ENCODE measurements around the gene IL1RAPL2.
"Not testable (repeated sequence)": the region's sequence is repeated elsewhere in the genome, so short reads cannot be mapped to it uniquely, and the experiment has no call there.

IL1RAPL2 gene

DNA sequence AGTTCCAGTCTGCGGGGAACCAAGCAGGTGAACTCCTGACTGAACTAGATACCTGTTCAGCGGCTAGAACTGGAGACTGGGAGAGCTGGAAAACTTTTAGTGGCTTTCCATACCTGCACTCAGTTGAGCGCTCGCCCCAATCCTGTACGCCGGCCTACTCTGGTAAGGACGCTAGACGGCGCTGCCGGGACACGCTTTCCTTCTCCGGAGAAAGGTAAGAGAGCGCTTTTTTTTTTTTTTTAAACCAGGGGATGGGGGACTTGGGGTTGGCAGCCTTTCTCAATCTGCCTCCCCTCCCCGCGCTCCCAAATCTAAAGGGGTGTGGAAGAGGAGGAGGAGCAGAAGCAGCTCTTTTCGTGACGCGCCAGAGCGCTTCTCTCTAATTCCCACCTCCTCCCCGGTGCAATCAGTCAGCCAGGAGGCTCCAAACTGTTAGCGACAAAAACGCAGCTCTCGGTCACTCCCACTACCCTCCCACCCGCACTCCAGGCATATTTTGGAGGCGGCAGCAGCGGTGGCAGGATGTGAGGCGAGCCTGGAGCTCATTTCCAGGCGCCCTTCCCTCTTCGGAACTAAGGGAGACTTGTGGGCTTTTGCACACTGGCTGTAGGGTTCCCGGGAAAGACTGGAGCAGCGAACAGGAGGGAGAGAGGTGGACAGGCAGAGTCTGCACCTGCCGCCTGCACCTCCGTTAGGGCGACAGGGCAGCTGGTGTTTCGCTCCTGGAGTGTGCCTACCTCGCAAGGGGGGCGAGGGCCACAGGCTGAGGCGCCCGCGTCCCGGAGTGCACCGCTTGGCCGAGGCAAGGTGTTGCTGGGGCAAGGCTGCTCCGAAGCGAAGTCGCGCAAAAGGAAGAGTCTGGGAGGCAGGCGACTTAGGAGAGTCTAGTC is at the start of gene IL1RAPL2:
IL1RAPL2 (plus strand) TSS at position 409 of the 890 bp plus-strand sequence.
- peak in 1 of 3 experiments; percentile 1 for DNase-seq (ENCODE audit: low read depth in 3 of 3)

DNA sequence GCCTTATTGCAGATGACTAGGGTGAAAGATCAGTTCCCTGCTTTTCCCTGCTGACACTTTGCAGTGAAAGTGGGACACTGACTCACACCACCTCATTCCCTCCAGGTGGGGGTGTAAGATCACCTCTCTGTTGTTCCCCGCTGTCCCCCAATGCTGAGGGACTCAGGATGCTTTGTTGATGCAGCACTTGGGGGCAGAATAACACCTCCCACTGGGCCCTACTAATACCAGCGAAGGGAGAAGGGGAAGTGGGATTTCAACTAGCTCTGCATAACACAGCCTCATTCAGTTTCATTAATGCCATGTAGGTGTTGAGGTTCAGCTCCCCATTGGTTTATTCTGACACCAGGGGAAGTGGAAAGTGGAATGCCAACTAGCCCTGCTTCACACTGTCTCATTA is 43.6 kb upstream of the IL1RAPL2 start:
- DNase-seq (ENCODE audit: low read depth in 3 of 3), result no peak

DNA sequence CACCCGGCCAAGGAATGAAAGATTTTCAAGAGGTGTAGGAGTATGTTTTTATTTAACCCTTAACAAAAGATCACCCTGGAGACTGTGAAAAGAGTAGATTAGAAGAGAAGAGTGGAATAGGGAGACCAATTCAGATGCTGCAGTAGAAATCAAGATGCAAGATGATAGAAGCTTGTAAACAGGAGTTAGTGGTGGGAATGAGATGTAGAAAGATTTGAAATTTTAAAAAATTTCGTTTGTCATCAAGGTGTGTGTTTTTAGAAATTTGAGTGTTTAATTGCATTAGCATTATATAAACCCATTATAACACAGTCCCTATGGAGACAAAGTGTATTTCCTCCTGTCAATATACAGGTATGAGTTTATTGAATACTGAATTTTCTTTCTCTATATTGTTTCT is 42.1 kb upstream of the IL1RAPL2 start:
- no peak for DNase-seq (ENCODE audit: low read depth in 3 of 3)

DNA sequence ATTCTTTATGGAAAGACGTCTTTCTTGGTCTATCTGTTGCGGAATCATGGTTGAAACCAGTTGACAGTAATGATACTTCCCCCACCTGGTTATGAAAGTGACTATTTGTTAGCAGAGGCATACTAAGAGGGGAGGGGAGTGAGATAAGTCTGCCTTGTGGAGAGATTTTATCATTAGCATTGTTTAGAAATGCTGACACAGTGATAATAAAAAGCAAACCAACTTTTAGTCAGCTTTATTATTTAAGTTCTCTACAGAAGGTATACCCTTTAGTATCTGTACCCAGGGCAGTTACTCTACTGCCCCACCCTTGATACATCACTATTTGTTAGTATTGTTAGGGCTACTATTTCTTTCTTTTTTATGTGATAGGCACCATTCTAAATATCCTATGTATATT is 26.9 kb upstream of the IL1RAPL2 start:
- DNase-seq (ENCODE audit: low read depth in 3 of 3), result no peak

- not testable (repeated sequence) for DNase-seq (ENCODE audit: low read depth in 3 of 3)
Measured at GRCh38 chrX:104542447-104542846, 23.6 kb upstream of the IL1RAPL2 start.

- DNase-seq (ENCODE audit: low read depth in 3 of 3), result no peak
Measured at GRCh38 chrX:104564335-104564734, 1.7 kb upstream of the IL1RAPL2 start.

DNA sequence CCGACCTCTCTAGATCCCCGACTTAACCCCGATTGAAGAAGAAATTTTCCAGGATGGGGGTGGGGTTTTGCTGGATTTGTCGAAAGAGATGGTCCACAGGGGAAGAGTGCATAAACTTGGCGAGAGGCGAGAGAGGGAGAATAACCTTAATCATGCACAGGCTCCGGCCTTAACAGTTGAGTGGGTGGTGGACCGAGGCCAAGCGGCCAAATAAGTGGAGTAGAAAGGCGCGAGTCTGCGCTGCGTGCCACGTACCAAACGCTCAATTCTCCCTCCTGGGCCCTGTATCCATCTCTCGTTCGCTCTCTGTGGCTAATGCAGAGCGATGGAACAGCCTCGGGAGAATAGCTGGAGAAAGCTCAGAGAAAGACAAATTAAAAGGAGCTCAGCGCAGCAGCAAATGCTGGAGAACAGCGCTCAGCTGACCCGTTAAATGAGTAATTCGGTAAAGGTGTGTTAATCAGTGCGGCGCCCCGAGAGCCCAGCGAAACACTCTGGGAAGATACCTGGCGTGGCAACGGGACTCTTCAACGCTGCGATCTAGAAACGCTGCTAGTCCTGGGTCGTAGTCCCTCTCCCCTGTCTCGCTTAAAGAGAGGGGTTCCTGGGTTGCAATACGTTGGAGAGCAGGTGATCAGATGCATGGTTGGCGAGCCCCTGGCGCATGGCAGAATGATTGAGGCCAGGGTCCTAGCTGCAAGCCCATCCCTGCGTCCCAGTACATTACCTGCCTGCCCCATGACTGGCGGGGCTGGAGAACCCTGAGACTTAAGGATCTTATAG is 887 bp upstream of the IL1RAPL2 start:
- no peak for DNase-seq (ENCODE audit: low read depth in 3 of 3)

- DNase-seq (ENCODE audit: low read depth in 3 of 3), result no peak
Measured at GRCh38 chrX:104566681-104567501, 892 bp downstream of the IL1RAPL2 start.

GRCh38 chrX:104567506-104567905 is 1.5 kb downstream of the IL1RAPL2 start:
- DNase-seq (ENCODE audit: low read depth in 3 of 3), result no peak

GRCh38 chrX:104568304-104568915 is 2.4 kb downstream of the IL1RAPL2 start:
- DNase-seq (ENCODE audit: low read depth in 3 of 3), result no peak

DNA sequence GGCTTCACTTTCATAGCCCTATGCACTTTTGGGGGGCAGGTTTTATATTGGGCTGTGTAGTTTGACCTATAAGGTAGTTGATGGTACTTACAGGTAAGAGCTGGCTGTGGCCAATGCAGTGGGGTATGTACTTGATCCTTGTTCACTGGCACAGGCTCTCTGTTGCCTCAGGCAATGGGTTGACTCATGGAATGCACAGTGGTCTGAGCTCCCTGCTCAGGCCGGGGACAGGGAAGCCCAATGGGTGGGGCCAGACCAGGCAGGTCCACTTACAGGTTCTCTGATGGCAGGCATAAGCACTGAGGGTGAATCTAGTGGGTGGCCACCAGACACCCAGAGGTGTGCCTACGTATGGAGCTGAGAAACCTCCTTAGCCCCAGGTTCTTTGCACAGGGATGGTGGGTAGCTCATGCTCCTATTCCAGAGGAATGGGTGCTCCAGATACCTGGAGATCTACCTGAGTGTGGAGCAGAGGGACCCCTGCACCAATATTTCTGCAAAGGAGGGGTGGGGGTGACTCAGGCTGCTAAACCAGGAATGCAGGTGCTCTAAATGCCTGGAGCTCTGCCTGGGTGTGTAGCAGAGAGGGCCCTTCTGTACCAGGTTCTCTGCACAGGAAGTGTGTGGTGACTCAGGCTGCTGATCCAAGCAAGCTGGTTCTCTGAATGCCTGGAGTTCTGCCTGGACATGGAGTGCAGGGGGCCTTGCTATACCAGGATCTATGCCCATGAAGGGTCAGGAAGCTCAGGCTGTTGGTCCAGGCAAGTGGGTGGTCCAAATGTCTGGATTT is 52.3 kb downstream of the IL1RAPL2 start:
- DNase-seq (ENCODE audit: low read depth in 3 of 3), result no peak

DNA sequence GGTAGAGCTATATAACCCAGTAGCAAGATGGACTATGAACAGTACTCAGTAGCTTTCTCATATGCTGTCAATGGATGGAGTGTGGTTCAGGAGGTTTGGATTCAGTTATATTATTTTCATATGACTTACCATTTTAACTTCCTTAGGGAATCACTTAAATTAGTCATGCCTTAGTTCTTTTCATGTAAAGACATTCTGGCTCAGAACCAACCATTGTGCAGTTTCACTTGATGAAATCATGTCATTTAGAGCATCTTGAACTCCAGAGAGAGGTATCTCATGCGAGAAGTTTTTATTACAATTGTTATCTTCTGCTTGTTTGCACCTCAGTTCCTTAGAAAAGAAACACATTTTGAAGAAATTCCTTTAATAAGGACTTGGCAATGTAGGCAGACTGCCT is 55.8 kb downstream of the IL1RAPL2 start:
- no peak for DNase-seq (ENCODE audit: low read depth in 3 of 3)

DNA sequence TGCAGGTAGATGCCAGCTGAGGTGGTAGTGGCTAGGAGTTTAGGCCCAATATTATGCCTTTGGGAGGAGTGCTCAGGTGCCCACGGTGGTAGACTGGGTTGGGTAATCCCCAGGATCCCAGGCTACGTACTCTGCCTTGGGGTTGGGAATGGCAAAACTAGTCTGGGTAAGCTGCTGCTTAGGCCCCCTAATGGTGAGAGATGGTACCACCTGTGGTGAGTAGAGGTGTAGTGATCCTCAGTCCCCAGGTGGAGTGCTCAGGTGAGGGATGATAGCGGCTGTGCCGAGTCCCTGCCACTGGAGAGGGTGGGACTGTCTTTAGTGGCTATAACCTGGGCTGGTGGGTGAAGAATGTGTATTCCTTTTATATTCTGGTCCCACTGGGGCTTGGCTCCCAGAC is 75.2 kb downstream of the IL1RAPL2 start:
- no peak for DNase-seq (ENCODE audit: low read depth in 3 of 3)

- DNase-seq (ENCODE audit: low read depth in 3 of 3), result no peak
Measured at GRCh38 chrX:104647084-104647483, 81.1 kb downstream of the IL1RAPL2 start.

- DNase-seq (ENCODE audit: low read depth in 3 of 3), result no peak
Measured at GRCh38 chrX:104659005-104659744, 93.2 kb downstream of the IL1RAPL2 start.

DNA sequence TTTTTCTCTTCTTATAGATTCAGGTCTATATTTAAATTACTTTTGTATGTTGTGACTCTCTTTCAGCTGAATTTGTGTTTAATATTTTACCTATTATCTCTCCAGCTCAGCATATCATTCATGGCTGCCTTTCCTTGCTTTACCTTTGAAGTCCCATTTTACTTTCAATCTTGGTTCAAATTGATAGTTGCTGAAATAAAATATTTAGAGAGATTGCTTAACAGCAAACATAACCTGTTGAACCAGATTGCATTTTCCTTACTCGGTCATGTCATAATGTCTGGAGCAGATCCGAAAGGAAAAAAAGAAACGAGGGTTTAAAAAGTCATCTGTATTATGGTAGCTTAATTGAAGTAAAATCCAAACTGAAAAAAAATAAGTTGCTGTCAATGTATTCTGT is 94.1 kb downstream of the IL1RAPL2 start:
- DNase-seq (ENCODE audit: low read depth in 3 of 3), result no peak

DNA sequence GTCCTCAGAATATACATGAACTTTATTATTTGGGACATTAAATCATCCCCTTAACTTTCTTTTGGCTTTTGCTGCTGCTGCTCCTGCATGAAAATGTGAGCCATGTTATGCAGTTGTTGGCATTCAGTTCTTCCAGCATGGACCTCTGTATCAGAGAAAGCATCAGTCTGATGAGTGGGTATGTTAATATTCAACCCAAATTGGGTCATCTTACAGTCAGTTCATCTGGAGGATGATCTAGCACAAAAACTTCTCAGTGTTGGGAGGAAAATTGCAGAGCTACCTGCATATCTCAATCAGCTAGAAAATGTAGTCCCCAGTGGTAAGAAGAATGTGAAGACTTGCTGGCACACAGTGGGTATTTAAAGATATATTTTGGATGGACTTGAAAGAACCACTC is 96.7 kb downstream of the IL1RAPL2 start:
- no peak for DNase-seq (ENCODE audit: low read depth in 3 of 3)

DNA sequence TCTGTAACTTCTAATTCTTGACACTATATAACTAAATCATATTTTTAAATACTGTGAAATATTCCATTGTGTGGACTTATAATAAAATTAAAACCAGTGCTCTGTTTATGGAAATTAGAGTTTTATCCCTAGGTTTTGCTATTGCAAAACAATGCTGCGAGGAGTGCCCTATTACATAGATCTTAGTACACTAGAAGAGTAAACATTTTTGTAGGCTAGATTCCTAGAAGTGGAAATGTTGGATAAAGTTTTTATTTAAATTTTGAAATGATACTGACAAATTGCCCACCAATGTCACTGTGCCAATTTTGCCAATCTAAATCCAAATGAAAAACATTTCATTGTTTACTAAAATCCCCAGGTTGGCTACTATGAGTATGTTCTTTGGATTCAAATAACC is 99.7 kb downstream of the IL1RAPL2 start:
- DNase-seq (ENCODE audit: low read depth in 3 of 3), result no peak

DNA sequence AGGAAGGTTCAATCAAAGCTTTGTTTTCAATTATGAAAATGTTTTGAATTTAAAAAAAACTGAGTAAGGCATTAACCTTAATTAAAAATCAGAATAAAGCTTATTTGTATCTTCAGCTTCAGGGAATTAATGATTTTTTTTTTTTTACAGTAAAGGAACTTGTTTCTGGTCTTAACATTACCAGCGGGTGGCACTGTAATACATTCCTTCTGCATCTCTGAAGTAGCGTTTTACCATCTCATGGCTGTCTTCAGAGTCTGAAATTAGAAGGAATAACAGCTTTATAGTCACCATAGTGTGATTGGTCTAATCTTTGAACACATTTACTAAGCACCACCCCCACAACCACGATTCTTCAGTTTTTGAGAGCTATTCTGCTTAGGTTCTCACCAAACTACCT is 102.6 kb downstream of the IL1RAPL2 start:
- no peak for DNase-seq (ENCODE audit: low read depth in 3 of 3)

DNA sequence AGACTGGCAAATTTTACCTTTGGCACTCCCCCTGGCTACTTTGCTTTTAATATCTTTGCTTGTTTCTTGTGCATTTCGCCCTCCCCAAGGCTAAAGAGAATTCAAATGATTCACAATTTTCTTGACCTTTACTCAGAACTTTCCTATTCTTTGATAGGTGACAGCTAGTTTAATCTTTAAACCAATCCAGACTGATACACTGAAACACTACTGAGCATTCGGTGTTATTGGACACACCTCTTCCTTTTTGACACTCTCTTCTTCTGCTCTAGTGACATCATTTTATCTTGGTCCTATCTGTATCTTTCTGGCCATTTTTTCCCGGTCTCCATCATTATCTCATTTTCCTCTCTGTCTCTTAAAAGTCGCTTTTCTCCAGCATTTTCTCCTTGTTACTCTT is 103.1 kb downstream of the IL1RAPL2 start:
- no peak for DNase-seq (ENCODE audit: low read depth in 3 of 3)
